NCI-H774 (cell line): Measurements from ENCODE around the gene LRRC63.
"Not testable (repeated sequence)": the region's sequence is repeated elsewhere in the genome, so short reads cannot be mapped to it uniquely, and the experiment has no call there.

ENCODE experiments used
- DNase-seq: peaks from one replicate; lab custom pipeline; 2025; lab: John Stamatoyannopoulos, UW

The LRRC63 gene

DNA sequence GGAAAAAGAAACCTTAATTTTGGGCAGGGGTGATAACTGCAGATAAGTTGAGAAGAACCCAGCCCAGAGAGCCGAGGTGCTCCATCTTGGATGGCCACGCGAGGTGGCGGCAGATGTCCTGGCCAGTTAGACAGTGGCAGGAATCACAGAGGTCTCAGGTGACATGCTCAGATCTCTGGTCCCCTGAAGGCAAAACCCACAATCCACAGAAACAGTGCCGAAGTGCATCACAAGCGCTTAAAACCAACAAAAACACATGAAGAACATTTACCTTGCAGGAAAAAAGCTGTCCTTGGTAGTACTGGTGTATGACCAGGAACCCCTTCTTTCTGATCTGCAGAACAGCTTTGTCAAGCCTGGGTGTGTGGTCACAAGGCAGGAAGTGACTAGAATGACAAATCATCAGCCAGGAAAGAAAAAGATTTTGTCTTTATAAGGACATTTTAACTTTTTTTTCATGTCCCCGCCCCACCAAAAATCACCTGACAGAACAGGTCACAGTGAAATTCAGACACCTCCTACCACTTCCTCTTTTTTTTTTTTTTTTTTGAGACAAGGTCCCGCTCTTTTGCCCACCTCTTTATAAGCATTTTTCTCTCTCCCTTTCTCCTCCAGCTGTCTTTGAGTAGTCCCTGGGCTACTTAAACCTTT lies 29.8 kb upstream of the LRRC63 start, which contains the start of gene LCP1:
Gene LCP1 (minus strand): TSS at position 338 of the 651 bp plus-strand sequence. CDS start 22,515 bp downstream, outside the sequence.
- peak; percentile 23 for DNase-seq

- DNase-seq, result peak; percentile 12
Measured at GRCh38 chr13:46182491-46182877, 29.2 kb upstream of the LRRC63 start.

DNA sequence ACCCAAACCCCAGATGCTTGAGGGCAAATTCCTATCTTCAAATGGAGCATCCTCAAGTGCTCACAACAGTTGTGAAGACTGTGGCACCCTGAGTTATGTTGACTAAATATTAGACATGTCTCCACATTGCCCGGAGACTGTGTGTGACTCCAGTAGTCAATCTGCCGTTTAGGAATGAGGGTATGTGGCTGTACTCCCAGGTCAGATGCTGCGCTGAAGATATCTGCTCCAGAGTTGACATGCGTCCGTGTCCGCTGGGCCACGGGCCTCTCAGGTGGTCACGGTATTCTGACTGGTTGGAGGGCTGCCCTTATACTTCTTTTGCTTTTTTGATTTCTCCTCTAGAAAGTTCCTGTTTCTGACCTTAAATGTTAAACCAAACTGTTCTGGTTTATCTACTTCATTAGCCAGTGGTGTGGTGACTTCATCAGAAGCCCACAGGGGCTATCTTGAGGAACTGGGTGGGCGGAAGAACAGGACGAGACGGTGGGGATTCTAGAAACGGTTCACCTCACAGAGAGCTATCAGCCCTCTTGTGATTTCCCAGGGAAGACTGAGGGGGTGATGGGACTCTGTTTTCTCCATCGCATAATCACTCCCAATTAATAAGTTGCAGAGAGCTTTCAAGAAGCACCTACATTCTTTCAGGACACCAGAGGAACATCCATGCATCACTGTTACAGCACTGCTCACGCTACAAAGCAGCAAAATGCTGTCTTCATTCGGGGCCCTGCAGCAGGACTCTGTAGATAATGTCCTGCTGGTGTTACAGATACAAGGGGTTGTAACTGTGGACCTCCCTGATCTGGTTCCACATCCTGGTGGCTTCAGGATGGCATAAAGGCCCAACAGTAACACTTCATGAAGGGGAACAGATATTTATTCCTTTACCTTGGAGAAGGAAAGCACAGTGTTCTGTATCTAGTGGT lies 28.4 kb upstream of the LRRC63 start:
- no peak for DNase-seq

- no peak for DNase-seq
Measured at GRCh38 chr13:46184277-46184699, 27.4 kb upstream of the LRRC63 start.

- DNase-seq, result no peak
Measured at GRCh38 chr13:46185634-46186033, 26.1 kb upstream of the LRRC63 start.

DNA sequence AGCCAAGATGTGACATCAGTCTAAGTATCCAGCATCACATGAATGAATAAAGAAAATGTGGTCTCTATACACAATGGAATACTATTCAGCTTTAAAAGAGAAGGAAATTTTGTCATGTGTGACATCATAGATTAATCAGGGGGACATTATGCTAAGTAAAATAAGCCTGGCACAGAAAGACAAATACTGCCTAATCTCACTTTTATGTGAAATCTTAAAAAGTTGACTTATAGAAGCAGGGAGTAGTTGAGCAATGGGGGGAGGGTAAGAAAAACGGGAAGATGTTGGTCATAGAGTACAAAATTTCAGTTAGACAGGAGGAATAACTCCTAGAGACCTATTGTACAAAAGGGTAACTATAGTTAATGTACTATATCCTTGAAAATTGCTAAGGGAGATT lies 19.3 kb upstream of the LRRC63 start:
- DNase-seq, result no peak

GRCh38 chr13:46195016-46195415 lies 16.7 kb upstream of the LRRC63 start:
- DNase-seq, result no peak

- DNase-seq, result no peak
Measured at GRCh38 chr13:46197299-46198048, 14.3 kb upstream of the LRRC63 start.

DNA sequence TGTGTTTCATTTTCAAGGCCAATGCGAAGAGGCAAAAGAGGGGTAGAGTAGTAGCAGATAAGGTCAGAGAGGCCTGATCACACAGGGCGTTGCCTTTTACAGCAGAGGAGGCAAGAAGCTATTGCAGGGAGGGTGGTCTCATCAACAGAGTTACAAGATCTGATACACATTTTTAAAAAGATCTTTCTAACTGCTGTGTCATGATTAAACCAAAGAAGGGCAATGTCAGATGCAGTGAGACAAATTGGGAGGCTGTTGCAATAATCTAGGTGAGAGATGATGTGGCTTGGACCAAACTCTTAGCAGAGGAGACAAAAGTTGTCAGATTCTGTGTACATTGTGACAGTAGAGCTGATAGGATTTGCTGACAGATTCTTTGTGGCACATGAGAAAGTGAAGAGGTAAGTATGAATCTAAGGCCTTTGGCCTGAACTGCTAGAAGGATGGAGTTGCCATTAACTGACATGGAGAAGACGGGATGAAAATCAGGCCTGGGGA lies 13.0 kb upstream of the LRRC63 start:
- no peak for DNase-seq

GRCh38 chr13:46202188-46202795 lies 9.4 kb upstream of the LRRC63 start:
- no peak for DNase-seq

DNA sequence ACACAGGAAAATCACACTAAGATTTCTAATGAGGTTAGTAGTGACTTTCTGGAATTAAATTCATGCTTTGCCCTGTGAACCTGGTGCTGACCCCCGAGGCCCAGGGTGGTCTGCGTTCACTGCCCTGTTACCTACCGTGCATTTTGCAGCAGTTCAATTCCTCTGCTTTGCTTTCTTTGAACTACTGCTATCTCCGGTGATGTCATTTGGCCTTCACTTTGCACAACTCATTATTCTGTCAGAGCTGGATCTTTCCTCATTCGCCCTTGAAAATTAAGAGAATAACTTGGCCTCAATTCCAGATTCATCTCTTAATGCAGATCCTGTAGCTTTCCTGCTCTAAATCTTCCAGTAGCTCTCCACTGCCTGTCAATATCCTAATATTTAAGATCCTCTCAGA lies 8.8 kb upstream of the LRRC63 start:
- DNase-seq, result no peak

GRCh38 chr13:46206143-46206542 lies 5.6 kb upstream of the LRRC63 start:
- DNase-seq, result no peak

- no peak for DNase-seq
Measured at GRCh38 chr13:46207828-46208227, 3.9 kb upstream of the LRRC63 start.

GRCh38 chr13:46210362-46211083 lies 1.2 kb upstream of the LRRC63 start:
- DNase-seq, result no peak

- no peak for DNase-seq
Measured at GRCh38 chr13:46211116-46211482, 629 bp upstream of the LRRC63 start.

DNA sequence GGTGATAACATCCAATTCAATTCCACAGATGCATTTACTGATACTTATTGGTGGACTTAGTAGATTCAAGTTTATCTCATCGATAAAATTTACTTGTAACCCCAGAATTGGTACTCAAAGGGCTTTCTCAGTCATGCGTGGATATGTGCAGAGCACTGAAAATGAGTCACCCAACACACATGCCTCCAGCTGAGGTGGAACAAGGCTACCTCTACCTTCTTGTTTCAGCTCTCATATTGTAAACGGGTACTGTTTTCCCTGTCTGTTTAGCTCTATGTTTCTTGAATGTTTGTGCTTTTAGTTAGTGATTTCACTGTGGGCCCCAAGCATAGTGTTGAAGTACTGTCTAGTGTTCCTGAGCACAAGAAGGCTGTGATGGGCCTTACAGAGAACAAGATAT lies 1.5 kb downstream of the LRRC63 start:
- no peak for DNase-seq

DNA sequence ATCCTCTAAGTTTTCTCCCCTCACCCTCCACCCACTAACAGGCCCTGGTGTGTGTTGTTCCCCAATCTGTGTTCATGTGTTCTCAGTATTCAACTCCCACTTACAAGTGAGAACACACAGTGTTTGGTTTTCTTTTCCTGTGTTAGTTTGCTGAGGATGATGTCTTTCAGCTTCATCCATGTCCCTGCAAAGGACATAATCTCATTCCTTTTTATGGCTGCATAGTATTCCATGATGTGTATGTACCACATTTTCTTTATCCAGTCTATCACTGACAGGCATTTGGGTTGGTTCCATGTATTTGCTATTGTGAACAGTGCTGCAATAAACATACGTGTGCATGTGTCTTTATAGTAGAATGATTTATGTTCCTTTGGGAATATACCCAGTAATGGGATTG lies 3.0 kb downstream of the LRRC63 start:
- DNase-seq, result not testable (repeated sequence)

- peak; percentile 1 for DNase-seq
Measured at GRCh38 chr13:46220234-46220633, 8.5 kb downstream of the LRRC63 start.

DNA sequence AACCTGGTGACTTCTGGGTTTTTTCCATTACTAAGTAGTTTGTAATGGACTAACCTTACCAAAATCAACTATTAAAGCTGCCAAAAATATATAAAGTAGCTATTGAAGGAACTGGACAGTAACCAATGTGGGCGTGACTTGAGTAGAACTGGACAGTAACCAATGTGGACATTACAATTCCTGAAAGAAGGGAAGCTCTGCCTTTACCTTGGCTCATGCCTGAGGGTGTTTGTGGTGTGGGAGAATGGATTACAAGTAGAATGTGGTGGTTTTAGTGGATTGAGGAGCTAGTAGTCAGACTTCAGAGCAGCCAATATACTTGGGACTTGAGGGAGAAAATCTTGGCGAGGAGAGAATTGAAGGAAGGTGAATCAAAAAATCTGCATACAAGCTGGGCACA lies 17.5 kb downstream of the LRRC63 start:
- DNase-seq, result no peak

GRCh38 chr13:46232281-46232680 lies 20.6 kb downstream of the LRRC63 start:
- no peak for DNase-seq

GRCh38 chr13:46235286-46235685 lies 23.6 kb downstream of the LRRC63 start:
- DNase-seq, result no peak
